NCI-H774 (cell line): ENCODE measurements around the gene CCNB1.
"Not testable (repeated sequence)": the region's sequence is repeated elsewhere in the genome, so short reads cannot be mapped to it uniquely, and the experiment has no call there.

Source experiments
- DNase-seq: peaks from one replicate; lab custom pipeline; 2025; lab: John Stamatoyannopoulos, UW

CCNB1 gene

DNA sequence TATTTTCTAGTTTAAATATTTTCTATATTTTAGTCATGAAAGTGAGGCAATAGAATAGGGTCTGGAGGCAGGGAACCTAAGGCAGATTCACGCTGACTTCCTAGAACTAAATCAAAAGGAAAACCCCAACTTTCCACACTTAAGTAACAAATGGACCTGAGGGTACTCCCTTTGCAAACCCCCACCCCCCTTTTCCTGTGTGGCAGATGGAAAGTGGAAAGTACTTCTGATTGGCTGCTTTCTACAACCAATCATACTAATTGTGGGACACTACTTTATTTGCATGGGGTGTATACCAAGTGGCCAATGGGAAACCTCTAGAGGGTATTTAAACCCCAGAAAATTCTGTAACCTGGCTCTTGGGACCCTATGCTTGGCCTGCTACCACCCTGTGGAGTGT is 17.7 kb downstream of the CCNB1 start:
- no peak for DNase-seq

DNA sequence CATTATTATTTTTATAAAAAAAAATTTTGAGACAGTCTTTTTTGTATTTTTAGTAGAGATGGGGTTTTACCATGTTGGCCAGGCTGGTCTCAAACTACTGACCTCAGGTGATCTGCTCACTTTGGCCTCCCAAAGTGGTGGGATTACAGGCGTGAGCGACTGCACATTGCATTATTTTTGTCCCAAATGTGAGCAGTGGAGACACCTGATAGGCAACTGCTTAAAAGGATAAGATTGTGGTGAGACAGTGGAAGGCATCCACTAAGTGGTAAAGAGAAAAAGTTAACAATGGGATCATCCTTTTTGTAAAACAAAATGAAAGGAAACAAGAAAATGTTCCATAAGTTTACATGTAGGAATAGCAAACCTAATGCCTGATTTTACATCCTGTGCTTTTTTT is 20.4 kb downstream of the CCNB1 start:
- DNase-seq, result no peak

DNA sequence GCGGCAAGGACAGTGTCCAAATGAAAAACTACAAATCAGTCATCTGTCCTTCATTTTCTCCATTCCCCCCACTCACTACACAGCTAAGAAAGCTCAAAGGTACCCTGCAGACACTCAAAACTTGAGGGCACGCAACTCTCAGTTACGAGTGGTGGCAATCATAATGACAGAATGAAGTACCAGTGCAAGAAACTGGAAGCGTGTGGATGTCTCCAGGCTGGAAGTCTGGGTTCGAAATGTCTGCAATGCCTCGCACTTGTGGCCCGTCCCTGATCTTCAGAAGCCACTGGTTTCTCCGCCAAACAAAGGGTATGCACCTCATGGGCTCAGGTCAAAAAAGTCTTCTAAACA is 21.8 kb downstream of the CCNB1 start:
- no peak for DNase-seq

DNA sequence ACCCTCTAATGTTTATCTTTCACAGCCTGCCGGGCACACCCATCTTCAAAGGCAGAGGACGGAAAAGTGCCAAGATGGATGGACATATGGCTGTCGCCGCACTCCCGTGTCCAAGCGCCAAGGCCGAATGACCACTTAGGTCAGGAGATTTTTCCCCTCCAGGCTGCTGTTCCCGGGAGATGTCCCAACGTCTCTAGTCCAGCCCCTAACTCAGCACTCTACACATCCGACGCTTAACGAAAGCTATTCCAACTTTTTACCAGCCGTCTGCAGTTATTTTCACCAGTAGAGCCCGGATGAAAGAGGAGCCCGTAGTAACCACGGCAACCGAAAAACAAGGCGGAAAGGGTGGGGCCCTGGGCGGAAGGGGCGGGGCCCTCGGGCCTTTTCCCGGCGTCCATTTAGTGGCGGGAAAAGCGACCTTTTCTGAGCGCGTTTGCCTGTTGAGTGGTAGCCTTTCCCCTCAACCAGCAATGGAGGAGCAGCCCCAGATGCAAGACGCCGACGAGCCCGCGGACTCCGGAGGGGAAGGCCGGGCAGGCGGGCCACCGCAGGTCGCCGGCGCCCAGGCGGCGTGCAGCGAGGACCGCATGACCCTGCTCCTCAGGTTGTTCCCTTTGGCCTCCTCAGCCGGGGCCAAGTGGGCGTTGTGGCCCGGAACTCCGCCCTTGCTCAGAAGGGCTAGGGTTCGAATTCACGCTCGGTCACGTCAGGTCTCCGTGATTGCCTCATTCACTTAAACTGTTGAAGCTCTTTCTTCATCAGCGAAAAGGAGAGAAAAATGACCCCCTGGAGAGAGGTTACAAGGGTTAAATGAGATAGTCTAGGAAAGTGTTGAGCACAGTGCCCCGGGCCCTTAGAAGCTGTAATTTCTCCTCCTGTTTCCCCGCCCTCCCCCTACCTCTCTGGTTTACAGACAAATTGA is 22.5 kb downstream of the CCNB1 start, which contains the start of gene CENPH:
CENPH (plus strand) TSS at position 422 of the 925 bp plus-strand sequence; CDS start at position 474, 52 bp downstream.
- DNase-seq, result peak; percentile 87

DNA sequence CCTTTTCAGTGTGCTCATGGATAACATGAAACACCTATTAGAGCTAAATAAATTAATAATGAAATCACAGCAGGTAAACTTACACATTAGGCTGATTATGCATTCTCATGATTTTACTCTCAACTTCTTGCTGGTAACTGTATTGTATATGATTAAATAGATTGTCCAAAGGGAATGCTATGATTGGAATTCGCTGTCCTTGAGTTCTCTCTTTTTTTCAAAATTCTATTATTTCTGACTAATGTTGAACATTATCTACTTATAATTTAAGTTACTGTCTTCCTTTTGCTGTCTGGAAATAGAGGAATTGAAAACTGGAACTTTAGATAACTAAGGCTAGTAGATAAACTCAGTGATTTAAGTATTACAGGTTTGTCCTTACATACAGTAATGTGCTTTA is 35.5 kb downstream of the CCNB1 start:
- no peak for DNase-seq

DNA sequence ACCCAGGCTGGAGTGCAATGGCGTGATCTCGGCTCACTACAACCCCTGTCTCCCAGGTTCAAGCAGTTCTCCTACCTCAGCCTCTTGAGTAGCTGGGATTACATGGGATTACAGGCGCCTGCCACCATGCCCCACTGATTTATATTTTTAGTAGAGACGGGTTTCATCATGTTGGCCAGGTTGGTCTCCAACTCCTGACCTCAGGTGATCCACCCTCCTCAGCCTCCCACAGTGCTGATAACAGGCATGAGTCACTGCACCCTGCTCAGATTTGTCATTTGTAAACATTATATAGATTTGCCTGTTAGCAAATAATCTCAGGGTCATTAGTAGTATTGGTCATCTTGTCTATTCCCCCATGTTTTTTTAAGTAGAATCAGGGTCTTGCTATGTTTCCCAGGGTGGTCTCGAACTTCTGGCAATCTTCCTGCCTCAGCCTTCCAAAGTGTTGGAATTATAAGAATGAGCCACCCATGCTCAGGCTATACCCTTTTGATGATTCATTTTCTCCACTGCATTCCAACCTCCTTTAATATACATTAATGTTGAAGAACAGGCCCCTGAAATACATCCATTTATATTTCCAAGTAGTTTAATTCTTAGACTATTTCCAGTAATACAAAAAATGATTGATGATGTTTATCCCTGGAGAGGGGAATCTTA is 39.7 kb downstream of the CCNB1 start:
- no peak for DNase-seq

DNA sequence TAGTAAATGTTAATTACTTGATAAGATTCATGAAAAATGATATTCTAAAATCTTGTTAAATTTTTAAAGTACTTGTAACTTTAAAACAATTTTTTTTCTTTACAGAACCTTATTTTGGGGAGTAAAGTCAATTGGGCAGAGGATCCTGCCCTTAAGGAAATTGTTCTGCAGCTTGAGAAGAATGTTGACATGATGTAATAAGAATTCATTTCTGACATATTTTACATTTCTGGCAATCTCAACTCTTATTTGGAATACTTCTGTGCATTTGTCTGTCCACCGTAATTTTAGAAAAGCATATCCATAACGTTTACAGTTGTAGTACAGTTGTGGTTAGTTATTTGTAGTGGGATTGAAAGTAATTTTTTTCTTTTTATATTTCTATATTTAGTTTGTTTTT is 42.7 kb downstream of the CCNB1 start:
- no peak for DNase-seq

DNA sequence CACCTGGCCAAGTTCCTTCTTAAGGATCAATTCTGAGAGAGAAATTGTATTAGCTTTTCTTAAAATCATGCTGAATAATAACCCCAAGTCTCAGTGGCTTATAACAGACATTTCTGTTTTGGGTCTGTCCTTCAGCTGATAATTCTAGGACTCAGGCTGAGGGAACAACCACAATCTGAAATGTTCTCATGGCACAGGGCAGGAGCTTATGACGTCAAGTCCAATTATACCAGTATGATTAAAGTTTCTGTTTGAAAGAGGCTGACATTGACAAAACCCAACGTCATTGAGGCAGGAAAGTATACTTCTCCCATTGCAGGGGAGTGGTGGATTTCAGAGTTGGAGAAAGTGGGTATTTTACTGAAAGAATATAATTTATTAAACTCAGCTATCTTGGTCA is 44.2 kb downstream of the CCNB1 start:
- no peak for DNase-seq

DNA sequence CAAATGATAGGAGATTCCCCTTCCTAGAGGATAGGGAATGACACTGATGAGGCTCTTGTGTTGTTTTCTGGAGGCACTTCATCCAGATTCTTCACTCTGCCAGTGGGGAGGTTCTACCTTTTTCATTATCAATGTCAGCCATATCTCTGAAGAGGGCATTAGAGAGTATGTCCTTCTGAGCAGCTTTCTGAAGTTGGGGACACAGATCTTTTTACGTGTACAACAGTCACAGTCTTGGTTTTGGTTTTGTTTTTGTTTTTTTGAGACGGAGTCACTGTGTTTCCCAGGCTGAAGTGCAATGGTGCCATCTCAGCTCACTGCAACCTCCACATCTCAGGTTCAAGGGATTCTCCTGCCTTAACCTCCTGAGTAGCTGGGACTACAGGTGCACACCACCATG is 45.1 kb downstream of the CCNB1 start:
- DNase-seq, result no peak

DNA sequence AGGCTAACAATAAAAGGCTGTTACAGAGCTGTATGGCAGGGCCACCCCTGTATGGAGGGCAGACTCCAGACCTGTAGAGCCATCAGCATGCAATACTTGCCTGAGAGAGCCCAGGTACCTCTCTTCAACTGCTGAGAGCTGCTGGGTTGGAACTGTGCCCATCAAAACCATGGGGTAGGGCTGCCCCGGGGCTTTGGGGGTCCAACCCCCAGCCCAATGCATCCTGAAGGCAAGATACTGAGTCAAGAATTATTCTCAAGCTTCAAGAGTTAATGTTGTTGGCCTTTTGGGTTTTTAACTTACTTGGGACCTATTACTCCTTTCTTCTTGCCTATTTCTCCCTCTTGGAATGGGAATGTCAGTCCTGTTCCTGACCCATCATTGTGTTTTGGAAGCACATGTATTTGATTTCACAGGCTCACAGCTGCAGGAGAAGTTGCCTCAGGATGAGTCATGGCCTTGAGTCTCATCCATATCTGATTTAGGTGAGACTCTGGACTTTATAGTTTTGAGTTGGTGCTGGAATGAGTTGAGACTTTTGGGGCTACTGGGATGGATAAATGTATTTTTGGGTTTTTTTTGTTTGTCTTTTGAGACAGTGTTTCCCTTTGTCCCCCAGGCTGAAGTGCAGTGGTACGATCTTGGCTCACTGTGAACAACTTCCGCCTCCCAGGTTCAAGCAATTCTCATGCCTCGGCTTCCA is 46.7 kb downstream of the CCNB1 start:
- no peak for DNase-seq

DNA sequence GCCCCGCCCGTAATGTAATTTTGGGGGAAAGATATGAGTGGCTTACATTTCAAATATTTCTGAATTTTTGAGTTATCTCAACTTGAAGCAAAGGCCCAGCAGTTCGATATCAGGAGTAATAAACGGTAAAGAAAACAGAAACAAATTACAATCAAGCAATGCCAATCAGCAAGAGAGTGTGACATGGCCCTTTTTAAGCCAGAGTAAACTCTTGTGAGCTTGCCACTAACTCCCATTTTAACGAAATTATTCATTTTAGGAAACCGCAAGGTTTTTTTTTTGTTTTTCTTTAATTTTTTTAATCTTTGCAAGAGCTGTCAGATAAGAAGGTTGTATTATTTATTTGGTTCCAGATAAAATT is 50.2 kb downstream of the CCNB1 start:
- no peak for DNase-seq

DNA sequence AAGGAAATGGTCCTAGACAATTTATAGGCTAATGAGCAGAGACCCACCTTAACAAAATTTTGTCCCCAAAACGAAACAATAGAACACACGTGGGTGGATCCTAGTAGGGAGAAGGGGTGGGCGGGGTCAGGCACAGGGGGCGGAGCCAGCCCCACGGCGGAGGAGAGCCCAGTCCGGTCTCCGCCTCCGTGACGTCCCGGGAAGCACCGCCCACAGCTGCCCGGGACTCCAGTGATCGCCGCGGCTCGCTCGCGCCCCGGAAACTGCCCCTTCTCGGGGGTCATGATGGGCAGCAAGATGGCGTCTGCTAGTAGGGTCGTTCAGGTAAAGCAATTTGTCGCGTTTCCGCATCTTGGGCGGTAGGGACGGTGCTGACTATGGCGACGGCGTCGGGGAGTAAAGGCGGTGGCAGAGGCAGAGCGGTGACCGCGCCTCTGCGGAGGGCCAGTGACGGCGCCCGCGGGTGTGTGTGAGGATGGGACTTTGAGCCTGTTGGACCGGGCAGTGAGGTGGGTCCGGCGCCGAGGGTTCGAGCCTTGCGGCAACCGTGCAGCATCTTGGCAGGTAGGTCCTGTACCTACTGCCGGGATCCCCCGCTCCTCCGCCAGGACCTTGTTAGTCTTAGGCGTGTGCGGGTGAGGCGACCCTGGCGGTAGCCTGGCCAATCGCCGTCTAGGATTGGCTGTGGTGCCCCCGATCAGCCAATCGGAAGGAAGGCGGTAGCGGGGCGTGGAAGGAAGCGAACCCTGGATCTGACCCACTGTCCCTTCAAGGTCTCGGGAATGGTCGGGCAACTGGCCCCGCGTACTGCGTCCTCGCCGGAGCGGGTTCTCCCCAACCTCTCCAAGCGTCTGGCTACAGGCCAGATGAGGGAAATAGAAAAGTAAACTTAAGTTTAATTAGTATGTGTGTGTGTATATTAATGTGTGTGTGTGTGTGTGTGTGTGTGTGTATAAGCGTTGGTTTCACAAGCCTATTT is 50.9 kb downstream of the CCNB1 start:
- DNase-seq, result peak; percentile 88

DNA sequence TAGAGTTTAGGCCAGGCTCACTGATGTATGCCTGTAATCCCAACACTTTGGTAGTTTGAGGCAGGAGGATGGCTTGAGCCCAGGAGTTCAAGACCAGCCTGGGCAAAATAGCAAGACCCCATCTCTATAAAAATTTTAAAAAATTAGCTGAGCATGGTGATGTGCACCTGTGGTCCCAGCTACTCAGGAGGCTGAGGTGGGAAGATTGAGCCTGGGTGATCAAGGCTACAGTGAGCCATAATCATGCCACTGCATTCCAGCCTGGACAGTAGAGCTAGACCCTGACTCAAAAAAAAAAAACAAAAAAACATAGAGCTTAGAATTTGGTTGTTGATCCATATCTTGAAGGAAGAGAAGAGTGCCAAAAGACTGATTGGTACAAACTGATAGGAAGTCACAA is 53.0 kb downstream of the CCNB1 start:
- no peak for DNase-seq

DNA sequence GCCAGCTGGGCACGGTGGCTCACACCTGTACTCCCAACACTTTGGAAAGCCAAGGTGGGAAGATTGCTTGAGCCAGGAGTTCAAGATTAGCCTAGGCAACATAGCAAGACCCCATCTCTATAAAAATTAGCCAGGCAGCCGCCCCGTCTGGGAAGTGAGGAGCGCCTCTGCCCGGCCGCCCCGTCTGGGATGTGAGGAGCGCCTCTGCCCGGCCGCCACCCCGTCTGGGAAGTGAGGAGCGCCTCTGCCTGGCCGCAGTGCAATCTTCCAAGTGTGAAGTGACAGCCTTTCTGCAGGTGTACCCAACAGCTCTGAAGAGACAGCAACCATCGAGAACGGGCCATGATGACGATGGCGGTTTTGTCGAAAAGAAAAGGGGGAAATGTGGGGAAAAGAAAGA is 53.4 kb downstream of the CCNB1 start:
- DNase-seq, result not testable (repeated sequence)

DNA sequence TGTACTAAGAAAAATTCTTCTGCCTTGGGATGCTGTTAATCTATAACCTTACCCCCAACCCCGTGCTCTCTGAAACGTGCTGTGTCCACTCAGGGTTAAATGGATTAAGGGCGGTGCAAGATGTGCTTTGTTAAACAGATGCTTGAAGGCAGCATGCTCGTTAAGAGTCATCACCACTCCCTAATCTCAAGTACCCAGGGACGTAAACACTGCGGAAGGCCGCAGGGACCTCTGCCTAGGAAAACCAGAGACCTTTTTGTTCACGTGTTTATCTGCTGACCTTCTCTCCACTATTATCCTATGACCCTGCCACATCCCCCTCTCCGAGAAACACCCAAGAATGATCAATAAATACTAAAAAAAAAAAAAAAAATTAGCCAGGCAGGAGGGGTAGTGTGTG is 53.9 kb downstream of the CCNB1 start:
- DNase-seq, result not testable (repeated sequence)

DNA sequence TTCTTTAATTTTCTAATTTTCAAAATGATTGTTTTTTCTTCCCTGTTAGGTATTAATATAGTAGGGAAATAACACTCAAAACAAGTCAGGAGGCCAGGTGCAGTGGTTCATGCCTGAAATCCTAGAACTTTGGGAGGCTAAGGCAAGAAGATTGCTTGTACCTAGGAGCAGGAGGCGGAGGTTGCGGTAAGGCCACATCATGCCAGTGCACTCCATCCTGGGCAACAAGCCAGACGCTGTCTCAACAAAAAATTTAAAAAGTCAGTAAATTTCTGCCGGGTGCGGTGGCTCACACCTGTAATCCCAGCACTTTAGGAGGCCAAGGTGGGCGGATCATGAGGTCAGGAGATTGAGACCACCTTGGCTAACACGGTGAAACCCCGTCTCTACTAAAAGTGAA is 57.6 kb downstream of the CCNB1 start:
- DNase-seq, result no peak

DNA sequence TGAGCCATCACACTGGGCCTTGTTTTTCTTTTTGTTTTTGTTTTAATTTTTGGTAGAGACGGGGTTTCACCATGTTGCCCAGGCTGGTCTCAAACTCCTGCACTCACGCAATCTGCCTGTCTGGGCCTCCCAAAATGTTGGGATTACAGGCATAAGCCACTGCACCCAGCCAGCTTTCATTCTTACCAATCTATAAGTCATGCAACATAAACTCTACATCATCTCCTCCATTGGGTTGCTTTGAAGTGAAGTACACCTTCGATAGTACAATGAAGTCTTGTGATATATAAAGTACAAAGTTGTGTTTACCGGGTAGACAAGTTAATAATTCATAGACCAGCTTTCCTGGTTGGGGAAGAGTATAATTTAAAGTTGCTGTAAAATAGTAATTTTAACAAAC is 58.9 kb downstream of the CCNB1 start:
- DNase-seq, result no peak
